ENCODE measurements around the gene MRAS. TPM values are rescaled to one million over a fixed set of nuclear protein-coding genes. Genes with fewer than 3 reads are reported as not detected.
"Not testable (repeated sequence)": the region's sequence is repeated elsewhere in the genome, so short reads cannot be mapped to it uniquely, and the experiment has no call there.

Gene MRAS
- total RNA-seq, 2 experiments from 2014 or later, result 0.16 to 0.54 TPM

GRCh38 chr3:138370321-138370720 is 21.9 kb downstream of the MRAS start:
- no peak overlapping the region for H3K27ac Mint-ChIP-seq
- H3K36me3 Mint-ChIP-seq, result no peaks in the 10 kb centered on the region
- DNase-seq, result no peak
- peaks cover 2% of the 10 kb centered on the region for H3K9me3 Mint-ChIP-seq
- no peak overlapping the region for H3K4me3 Mint-ChIP-seq
- H3K27me3 Mint-ChIP-seq, result peaks cover 4% of the 10 kb centered on the region
- peaks cover 13% of the 10 kb centered on the region for H3K4me1 Mint-ChIP-seq

- H3K4me3 Mint-ChIP-seq, result no peak overlapping the region
Observed at GRCh38 chr3:138371070-138371965, 22.9 kb downstream of the MRAS start.

GRCh38 chr3:138373087-138373735 is 24.8 kb downstream of the MRAS start:
- H3K27me3 Mint-ChIP-seq, result peaks cover 4% of the 10 kb centered on the region
- H3K4me1 Mint-ChIP-seq, result peaks cover 13% of the 10 kb centered on the region
- no peaks in the 10 kb centered on the region for H3K36me3 Mint-ChIP-seq
- peaks cover 2% of the 10 kb centered on the region for H3K9me3 Mint-ChIP-seq
- no peak overlapping the region for H3K27ac Mint-ChIP-seq
- DNase-seq, result no peak
- H3K4me3 Mint-ChIP-seq, result no peak overlapping the region

More at GRCh38 chr3:138371070-138371965, 22.9 kb downstream of the MRAS start:
- H3K9me3 Mint-ChIP-seq, result peaks cover 2% of the 10 kb centered on the region
- no peaks in the 10 kb centered on the region for H3K36me3 Mint-ChIP-seq
- DNase-seq, result peak; percentile 30
- H3K27ac Mint-ChIP-seq, result no peak overlapping the region
- H3K4me1 Mint-ChIP-seq, result peaks cover 13% of the 10 kb centered on the region
- peaks cover 4% of the 10 kb centered on the region for H3K27me3 Mint-ChIP-seq

- H3K27me3 Mint-ChIP-seq, result peaks cover 4% of the 10 kb centered on the region
- H3K36me3 Mint-ChIP-seq, result no peaks in the 10 kb centered on the region
- H3K27ac Mint-ChIP-seq, result no peak overlapping the region
- peaks cover 13% of the 10 kb centered on the region for H3K4me1 Mint-ChIP-seq
- no peak for DNase-seq
- H3K9me3 Mint-ChIP-seq, result peaks cover 2% of the 10 kb centered on the region
- H3K4me3 Mint-ChIP-seq, result no peak overlapping the region
Observed at GRCh38 chr3:138373736-138374094, 25.3 kb downstream of the MRAS start.

GRCh38 chr3:138374573-138375134 is 26.3 kb downstream of the MRAS start:
- H3K9me3 Mint-ChIP-seq, result peaks cover 2% of the 10 kb centered on the region
- H3K4me1 Mint-ChIP-seq, result peaks cover 13% of the 10 kb centered on the region
- H3K36me3 Mint-ChIP-seq, result no peaks in the 10 kb centered on the region
- H3K4me3 Mint-ChIP-seq, result no peak overlapping the region
- no peak for DNase-seq
- peaks cover 4% of the 10 kb centered on the region for H3K27me3 Mint-ChIP-seq
- H3K27ac Mint-ChIP-seq, result no peak overlapping the region

- H3K4me3 Mint-ChIP-seq, result no peak overlapping the region
- no peak for DNase-seq
- peaks cover 2% of the 10 kb centered on the region for H3K9me3 Mint-ChIP-seq
- peaks cover 13% of the 10 kb centered on the region for H3K4me1 Mint-ChIP-seq
- peaks cover 4% of the 10 kb centered on the region for H3K27me3 Mint-ChIP-seq
- H3K27ac Mint-ChIP-seq, result no peak overlapping the region
- H3K36me3 Mint-ChIP-seq, result no peaks in the 10 kb centered on the region
Observed at GRCh38 chr3:138375447-138375846, 27.1 kb downstream of the MRAS start.

GRCh38 chr3:138376663-138377062 is 28.3 kb downstream of the MRAS start:
- DNase-seq, result no peak
- H3K4me3 Mint-ChIP-seq, result no peak overlapping the region
- no peak overlapping the region for H3K27ac Mint-ChIP-seq
- H3K4me1 Mint-ChIP-seq, result peaks cover 5% of the 10 kb centered on the region
- no peaks in the 10 kb centered on the region for H3K27me3 Mint-ChIP-seq
- H3K36me3 Mint-ChIP-seq, result no peaks in the 10 kb centered on the region
- no peaks in the 10 kb centered on the region for H3K9me3 Mint-ChIP-seq

GRCh38 chr3:138377212-138377611 is 28.8 kb downstream of the MRAS start:
- DNase-seq, H3K27ac Mint-ChIP-seq, H3K4me1 Mint-ChIP-seq, H3K36me3 Mint-ChIP-seq, H3K4me3 Mint-ChIP-seq, H3K9me3 Mint-ChIP-seq, H3K27me3 Mint-ChIP-seq: not testable (repeated sequence)

- Mint-ChIP-seq H3K36me3 (no peaks in the 10 kb centered on the region), H3K4me1 (no peaks in the 10 kb centered on the region), H3K27ac (no peak overlapping the region), H3K9me3 (no peaks in the 10 kb centered on the region), H3K4me3 (no peak overlapping the region), H3K27me3 (no peaks in the 10 kb centered on the region)
- no peak for DNase-seq
Observed at GRCh38 chr3:138377804-138378203, 29.4 kb downstream of the MRAS start.

- no peaks in the 10 kb centered on the region for H3K4me1 Mint-ChIP-seq
- H3K36me3 Mint-ChIP-seq, result no peaks in the 10 kb centered on the region
- H3K4me3 Mint-ChIP-seq, result no peak overlapping the region
- H3K9me3 Mint-ChIP-seq, result no peaks in the 10 kb centered on the region
- H3K27ac Mint-ChIP-seq, result no peak overlapping the region
- H3K27me3 Mint-ChIP-seq, result no peaks in the 10 kb centered on the region
- DNase-seq, result no peak
Observed at GRCh38 chr3:138378331-138378730, 30.0 kb downstream of the MRAS start.

- Mint-ChIP-seq H3K4me3 (no peak overlapping the region), H3K27me3 (no peaks in the 10 kb centered on the region), H3K27ac (no peak overlapping the region), H3K4me1 (no peaks in the 10 kb centered on the region), H3K36me3 (no peaks in the 10 kb centered on the region), H3K9me3 (no peaks in the 10 kb centered on the region)
- DNase-seq, result no peak
Observed at GRCh38 chr3:138378990-138379389, 30.6 kb downstream of the MRAS start.

GRCh38 chr3:138381413-138381901 is 33.1 kb downstream of the MRAS start:
- no peak for DNase-seq
- Mint-ChIP-seq H3K27me3 (no peaks in the 10 kb centered on the region), H3K4me3 (no peak overlapping the region), H3K9me3 (no peaks in the 10 kb centered on the region), H3K27ac (no peak overlapping the region), H3K36me3 (no peaks in the 10 kb centered on the region), H3K4me1 (no peaks in the 10 kb centered on the region)

- DNase-seq, result no peak
- no peak overlapping the region for H3K4me3 Mint-ChIP-seq
- H3K27ac Mint-ChIP-seq, result no peak overlapping the region
- H3K36me3 Mint-ChIP-seq, result no peaks in the 10 kb centered on the region
- no peaks in the 10 kb centered on the region for H3K27me3 Mint-ChIP-seq
- no peaks in the 10 kb centered on the region for H3K9me3 Mint-ChIP-seq
- no peaks in the 10 kb centered on the region for H3K4me1 Mint-ChIP-seq
Observed at GRCh38 chr3:138381950-138382715, 33.8 kb downstream of the MRAS start.

- Mint-ChIP-seq H3K9me3 (no peaks in the 10 kb centered on the region), H3K27me3 (no peaks in the 10 kb centered on the region), H3K4me3 (no peak overlapping the region), H3K36me3 (no peaks in the 10 kb centered on the region), H3K27ac (no peak overlapping the region), H3K4me1 (no peaks in the 10 kb centered on the region)
- no peak for DNase-seq
Observed at GRCh38 chr3:138383715-138384465, 35.5 kb downstream of the MRAS start.
